CD4-positive, alpha-beta T cell treated with Interleukin-10 for 1 hour (primary cell): ENCODE results near the gene MEIKIN.

Experiments
- DNase-seq: peaks from one replicate; pipeline ENCODE4 v3.0.0-alpha.2; 2020

Gene MEIKIN

GRCh38 chr5:131766689-131767088 is 178.8 kb downstream of the MEIKIN start:
- DNase-seq, result no peak

- DNase-seq, result no peak
Measured at GRCh38 chr5:131765261-131765660, 180.2 kb downstream of the MEIKIN start.

GRCh38 chr5:131763968-131764367 is 181.5 kb downstream of the MEIKIN start:
- no peak for DNase-seq

- DNase-seq, result no peak
Measured at GRCh38 chr5:131760793-131761192, 184.7 kb downstream of the MEIKIN start.

- no peak for DNase-seq
Measured at GRCh38 chr5:131759704-131760103, 185.8 kb downstream of the MEIKIN start.

- no peak for DNase-seq
Measured at GRCh38 chr5:131758520-131758900, 187.0 kb downstream of the MEIKIN start.

- DNase-seq, result no peak
Measured at GRCh38 chr5:131757830-131758519, 187.5 kb downstream of the MEIKIN start.
